Lung (tissue), 12 donors: ENCODE measurements around the gene LCORL. TPM values are rescaled to one million over a fixed set of nuclear protein-coding genes. Genes with fewer than 3 reads are reported as not detected.
"Not testable (repeated sequence)": the region's sequence is repeated elsewhere in the genome, so short reads cannot be mapped to it uniquely, and the experiment has no call there.

Experiments
- ATAC-seq: fragments of 200-7000 bp; cut with Tn5 transposase; one replicate; pipeline ENCODE4 v1.9.1; 2020; ENCODE audit warnings: moderate number of reproducible peaks; ENCODE audit not compliant: insufficient read depth, low FRiP score
- DNase-seq, 3 donors: peaks; one replicate each; pipeline ENCODE4 v3.0.0-alpha.2; 2013 to 2017
- H3K27ac ChIP-seq, 2 donors: one replicate each; pipeline ENCODE4 v1.5.1; 2013; ENCODE audit warnings: mild to moderate bottlenecking in 2 of 2, moderate library complexity in 2 of 2, control low read depth in 1 of 2, inconsistent platforms in 1 of 2, low read depth in 1 of 2, low read length in 1 of 2
- H3K27me3 ChIP-seq, 3 donors: one replicate each; pipeline ENCODE4 v1.5.1; 2013; ENCODE audit warnings: low read length in 2 of 3; ENCODE audit not compliant: control insufficient read depth in 3 of 3, insufficient read depth in 3 of 3
- H3K36me3 ChIP-seq, 4 donors: one replicate each; pipeline ENCODE4 v1.5.1; 2013; ENCODE audit warnings: low read length in 4 of 4, mild to moderate bottlenecking in 1 of 4, moderate library complexity in 1 of 4; ENCODE audit not compliant: control insufficient read depth in 4 of 4, insufficient read depth in 4 of 4
- H3K4me1 ChIP-seq, 5 donors: one replicate each; pipeline ENCODE4 v1.5.1; 2013; ENCODE audit warnings: low read length in 5 of 5, mild to moderate bottlenecking in 2 of 5, moderate library complexity in 1 of 5; ENCODE audit not compliant: control insufficient read depth in 5 of 5, insufficient read depth in 5 of 5
- H3K4me3 ChIP-seq: one replicate; pipeline ENCODE4 v1.5.1; 2013; ENCODE audit warnings: mild to moderate bottlenecking, control low read depth, moderate library complexity
- H3K9ac ChIP-seq, 2 donors: one replicate each; pipeline ENCODE4 v1.5.1; 2013; ENCODE audit warnings: low read length in 2 of 2, control low read depth in 1 of 2; ENCODE audit not compliant: insufficient read depth in 1 of 2
- H3K9me3 ChIP-seq, 4 donors: one replicate each; pipeline ENCODE4 v1.5.1; 2013; ENCODE audit warnings: low read length in 3 of 4, mild to moderate bottlenecking in 1 of 4, moderate library complexity in 1 of 4; ENCODE audit not compliant: control insufficient read depth in 4 of 4, insufficient read depth in 3 of 4
- CTCF ChIP-seq: IDR thresholded peaks from 2 replicates; pipeline ENCODE4 v1.5.1; 2012; ENCODE audit warnings: mild to moderate bottlenecking; ENCODE audit errors: control extremely low read depth, extremely low read depth
- WGBS, 2 donors: extraction: QIAGEN DNeasy Blood & Tissue Kit; methylation state at CpG; one replicate each; pipeline ENCODE4 v1.1.7; 2013; 5-methylcytosine and 5-hydroxymethylcytosine counted together
- polyA plus RNA-seq, 2 donors: library from polyadenylated mRNA; stranded (reverse); fragments of 200-250 nt; gene quantifications; one replicate each; pipeline ENCODE4 v1.2.1, GENCODE V29; 2013
- total RNA-seq, 2 donors: library from RNA; depleted of rRNA in 1 of 2; stranded (reverse); fragments of >200 nt in 1 of 2; gene quantifications; one replicate each; pipeline ENCODE4 v1.2.1, GENCODE V29; 2014 to 2021
- donor health status: control.
- donor health status: control.
- donor health status: Bipolar disorder and iron deficiency.
- donor health status: healthy.
- donor health status: DM: yes; HTN: yes; CAD: no.

Gene LCORL
- total and polyA plus RNA-seq, 4 donors: 2.8 to 29.0 (median 7.0) TPM

- H3K27ac ChIP-seq: no peak overlapping the region
- H3K36me3 ChIP-seq: no peaks in the 10 kb centered on the region
- no peaks in the 10 kb centered on the region for H3K27me3 ChIP-seq
- H3K4me1 ChIP-seq: no peaks in the 10 kb centered on the region
- TF ChIP-seq CTCF: no peak
- WGBS, 2 donors: 81 to 95% methylated on average over 1 of the region's 1 CpG
- DNase-seq: no peak
- no peak overlapping the region for H3K4me3 ChIP-seq
- ATAC-seq: no peak
- H3K9ac ChIP-seq: no peak overlapping the region
- H3K9me3 ChIP-seq: no peaks in the 10 kb centered on the region
Measured at GRCh38 chr4:18042012-18042411, 20.5 kb upstream of the LCORL start.

GRCh38 chr4:18041114-18041513 is 19.6 kb upstream of the LCORL start:
- Histone ChIP-seq H3K9ac (no peak overlapping the region), H3K4me3 (no peak overlapping the region), H3K36me3 (no peaks in the 10 kb centered on the region), H3K9me3 (no peaks in the 10 kb centered on the region), H3K4me1 (no peaks in the 10 kb centered on the region), H3K27me3 (no peaks in the 10 kb centered on the region), H3K27ac (no peak overlapping the region)
- ATAC-seq: no peak
- WGBS, 2 donors: 94 to 95% methylated on average over 2 of the region's 2 CpGs
- no peak for TF ChIP-seq CTCF
- no peak for DNase-seq

GRCh38 chr4:18039113-18039512 is 17.6 kb upstream of the LCORL start:
- no peak overlapping the region for H3K27ac ChIP-seq
- H3K4me3 ChIP-seq: no peak overlapping the region
- DNase-seq (no peak), ATAC-seq (no peak)
- no peaks in the 10 kb centered on the region for H3K4me1 ChIP-seq
- H3K36me3 ChIP-seq: no peaks in the 10 kb centered on the region
- no peak for TF ChIP-seq CTCF
- 89 to 90% methylated on average over 2 of the region's 2 CpGs for WGBS, 2 donors
- H3K9ac ChIP-seq: no peak overlapping the region
- no peaks in the 10 kb centered on the region for H3K27me3 ChIP-seq
- no peaks in the 10 kb centered on the region for H3K9me3 ChIP-seq

GRCh38 chr4:18036369-18036768 is 14.8 kb upstream of the LCORL start:
- not testable (repeated sequence) for H3K4me3 ChIP-seq, H3K27ac ChIP-seq, H3K4me1 ChIP-seq, DNase-seq, H3K9me3 ChIP-seq, H3K36me3 ChIP-seq, H3K27me3 ChIP-seq, ATAC-seq, H3K9ac ChIP-seq
- 84 to 89% methylated on average over 10 of the region's 10 CpGs for WGBS, 2 donors
